ENCODE results near the gene SIRT3. TPM values are rescaled to one million over a fixed set of nuclear protein-coding genes. Genes with fewer than 3 reads are reported as not detected.

SIRT3 gene
- total and polyA plus RNA-seq, 2 of the 4 experiments (the other 2 are of a cell fraction): 5.4 to 18.6 TPM

- no peak overlapping the region for H3K4me3 ChIP-seq (ENCODE audit: insufficient read depth, low read depth, low read length)
- H3K23ac ChIP-seq (ENCODE audit: low read depth, low read length): no peak overlapping the region
- no peaks in the 10 kb centered on the region for H3K27me3 ChIP-seq (ENCODE audit: control insufficient read depth, insufficient read depth, low read length)
- H3K4ac ChIP-seq (ENCODE audit: low read depth, low read length): no peak overlapping the region
- DNase-seq: no peak
- H2BK20ac ChIP-seq (ENCODE audit: low read depth, low read length): no peak overlapping the region
- POLR2A ChIA-PET (ENCODE audit: unreplicated experiment): interaction anchor here (1.1 kb wide), 1 partner anchor 13 kb away, joined by 3 read pairs; no protein-coding TSS in a partner anchor
- no peak for ATAC-seq (ENCODE audit: low read depth)
- in situ Hi-C loops (cut with MboI; ENCODE audit: low sequenced_read_pairs): no loop called here
- H3K4me2 ChIP-seq (ENCODE audit: low read depth, low read length): no peak overlapping the region
- no peak overlapping the region for H2BK120ac ChIP-seq (ENCODE audit: low read depth, low read length)
- no peak overlapping the region for H4K91ac ChIP-seq (ENCODE audit: insufficient read depth, low read depth, low read length)
- H3K4me1 ChIP-seq (ENCODE audit: control insufficient read depth, insufficient read depth, low read length): peaks cover 2% of the 10 kb centered on the region; the same call in 1 of the 2 replicates
- peaks cover 8 to 44% of the 10 kb centered on the region in 2 experiments for H3K79me1 ChIP-seq (ENCODE audit: low read depth in 1 of 2, low read length in 2 of 2)
- H3K9ac ChIP-seq (ENCODE audit: low read depth, low read length): no peak overlapping the region
- no peak overlapping the region for H3K27ac ChIP-seq (ENCODE audit: insufficient read depth, low read length)
- no peak overlapping the region for H2AFZ ChIP-seq (replicated peaks; ENCODE audit: low read length, poor library complexity)
- no peak overlapping the region for H4K8ac ChIP-seq (ENCODE audit: low read depth in 2 of 2, low read length in 2 of 2)
- H3K56ac ChIP-seq (ENCODE audit: extremely low read depth, insufficient read depth, low read length): no peak overlapping the region
- 100% methylated on average over 1 of the region's 10 CpGs; no CpG with 5 or more reads in 1 of the 2 experiments for WGBS, 2 experiments (ENCODE audit: extremely low coverage in 2 of 2, insufficient read length in 1 of 2)
- H2BK15ac ChIP-seq (ENCODE audit: low read depth, low read length): no peak overlapping the region
- intact Hi-C loops (cut with micrococcal nuclease): no loop called here
- H2BK5ac ChIP-seq (ENCODE audit: low read depth, low read length, poor library complexity, severe bottlenecking): no peak overlapping the region
- H3K36me3 ChIP-seq (ENCODE audit: control insufficient read depth, insufficient read depth, low read length): peaks cover 2% of the 10 kb centered on the region; the same call in 1 of the 2 replicates
- CTCF ChIA-PET: no interaction called here
- no peak overlapping the region for H2AK5ac ChIP-seq (ENCODE audit: low read depth, low read length)
- dilution Hi-C loops (cut with HindIII; ENCODE audit: low sequenced_read_pairs, unreplicated experiment): no loop called here
- H3K18ac ChIP-seq (ENCODE audit: low read depth, low read length): no peak overlapping the region
- H4K20me1 ChIP-seq (ENCODE audit: insufficient read depth, low read length): peaks cover 3% of the 10 kb centered on the region; the same call in 1 of the 2 replicates
- no peak overlapping the region for H3K14ac ChIP-seq (replicated peaks; ENCODE audit: low read depth, low read length)
- no TSS peak for BruUV-seq (replicated peaks)
- H2AK9ac ChIP-seq (replicated peaks; ENCODE audit: low read depth, low read length, poor library complexity): no peak overlapping the region
- TF ChIP-seq NFE2L2 (IDR thresholded peaks at IDR 0.05; ENCODE audit: low read depth, low read length) (no peak), SMC3 (IDR thresholded peaks at IDR 0.05; ENCODE audit: low read depth, low read length) (no peak), CTCF (conservative IDR thresholded peaks at IDR 0.05; ENCODE audit: low read depth, low read length) (no peak), CEBPB (IDR thresholded peaks at IDR 0.05; ENCODE audit: low read depth, low read length) (no peak), POLR2A (IDR thresholded peaks at IDR 0.05; ENCODE audit: low read depth, low read length) (no peak), BHLHE40 (IDR thresholded peaks at IDR 0.05; ENCODE audit: low read depth, low read length) (no peak), ELK1 (IDR thresholded peaks at IDR 0.05; ENCODE audit: borderline replicate concordance, low read depth, low read length) (no peak), FOS (IDR thresholded peaks at IDR 0.05; ENCODE audit: low read depth, low read length) (no peak)
- H4K5ac ChIP-seq (ENCODE audit: low read depth, low read length): no peak overlapping the region
- H3K9me3 ChIP-seq (ENCODE audit: control insufficient read depth, insufficient read depth, low read length): no peaks in the 10 kb centered on the region
- no peaks in the 10 kb centered on the region for H3K9me1 ChIP-seq (ENCODE audit: insufficient read depth, low read length)
These were observed 5.7 kb downstream of the SIRT3 start for GRCh38 chr11:230431-230830.

Measured in IMR-90 (cell line).